GM18873 (cell line): Measurements from ENCODE around the gene CCN6.
"Not testable (repeated sequence)": the region's sequence is repeated elsewhere in the genome, so short reads cannot be mapped to it uniquely, and the experiment has no call there.

Experiments used
- ATAC-seq: cut with Tn5 transposase; IDR thresholded peaks from one replicate; pipeline ENCODE4 v1.9.1; 2021; ENCODE audit warnings: mild to moderate bottlenecking, moderate library complexity, moderate number of reproducible peaks; ENCODE audit not compliant: unreplicated experiment, low FRiP score

Gene CCN6

GRCh38 chr6:112029045-112029822, 24.7 kb upstream of the CCN6 start:
- peak; percentile 67 for ATAC-seq

- no peak for ATAC-seq
These were observed 23.5 kb upstream of the CCN6 start for GRCh38 chr6:112030206-112030960.

DNA sequence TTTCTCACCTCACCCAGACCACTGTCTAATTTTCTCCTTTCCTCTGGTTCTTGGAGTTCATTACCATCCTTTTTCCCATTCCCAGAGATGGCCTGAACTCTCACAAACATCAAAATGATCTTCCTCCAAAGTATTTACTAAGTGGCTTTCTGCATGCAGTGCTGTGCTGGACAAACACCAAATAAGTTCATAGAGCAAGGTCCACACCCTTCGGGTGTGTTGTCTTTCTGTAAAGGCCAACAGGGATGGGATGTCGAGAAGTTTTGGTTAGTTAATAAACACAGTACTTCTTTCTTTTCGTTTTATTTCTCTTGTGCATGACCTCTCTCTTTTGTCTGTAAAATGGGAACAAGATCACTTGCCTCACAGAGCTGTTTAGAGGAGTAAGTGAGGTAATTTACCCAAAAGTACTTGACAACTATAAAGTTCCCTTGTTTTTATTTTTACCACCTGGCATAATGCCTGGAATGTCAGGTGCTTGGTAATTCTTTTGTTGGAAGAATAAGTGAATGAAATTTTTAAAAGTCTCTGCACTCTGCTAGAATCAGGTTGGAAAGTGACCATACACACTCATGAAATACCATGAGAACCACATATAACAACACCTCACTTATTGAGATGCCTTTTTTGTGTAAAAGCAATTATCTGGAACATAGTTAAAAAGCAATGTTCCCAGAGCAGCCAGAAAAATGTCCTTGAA, 22.8 kb upstream of the CCN6 start:
- ATAC-seq = no peak

GRCh38 chr6:112031960-112032359, 21.9 kb upstream of the CCN6 start:
- no peak for ATAC-seq

- no peak for ATAC-seq
These were observed 21.2 kb upstream of the CCN6 start for GRCh38 chr6:112032728-112033127.

DNA sequence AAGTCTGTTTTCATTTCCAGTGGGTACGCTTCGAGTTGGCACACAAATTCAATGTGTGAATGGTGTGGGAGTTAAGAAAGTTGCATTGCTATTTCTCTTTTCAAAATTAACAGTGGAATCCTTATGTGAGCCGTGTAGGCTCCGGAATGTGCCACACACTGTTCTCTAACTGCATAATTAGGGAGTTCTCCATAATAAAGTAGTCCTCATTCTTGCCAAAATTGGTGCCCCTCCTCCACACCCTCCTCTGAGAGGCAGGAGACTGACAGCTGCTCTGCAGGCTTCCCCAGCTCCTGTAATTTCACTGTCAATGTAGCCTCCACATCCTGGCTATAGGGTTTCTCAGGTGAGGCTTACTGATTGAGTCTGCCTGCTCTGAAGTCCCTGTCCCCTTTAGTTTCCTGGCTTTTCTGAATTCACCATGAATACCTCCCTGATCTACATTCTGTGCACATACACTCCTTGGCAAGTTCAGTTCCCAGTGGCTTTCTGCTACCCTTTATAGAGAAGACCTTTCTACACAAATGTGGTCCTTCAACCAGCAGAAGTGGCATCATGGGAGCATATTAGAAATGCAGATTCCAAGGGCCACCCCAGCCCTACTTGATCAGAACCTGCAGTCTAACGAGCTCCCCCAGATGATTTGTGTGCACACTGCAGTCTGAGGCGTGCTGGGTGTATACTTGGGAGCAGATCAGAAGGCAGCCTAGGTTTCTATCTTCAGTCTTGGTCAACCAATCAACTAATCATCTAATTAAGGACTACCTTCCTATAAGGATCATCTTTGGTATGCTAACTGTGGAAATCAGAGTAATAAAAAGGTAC, 19.9 kb upstream of the CCN6 start:
- ATAC-seq = no peak

DNA sequence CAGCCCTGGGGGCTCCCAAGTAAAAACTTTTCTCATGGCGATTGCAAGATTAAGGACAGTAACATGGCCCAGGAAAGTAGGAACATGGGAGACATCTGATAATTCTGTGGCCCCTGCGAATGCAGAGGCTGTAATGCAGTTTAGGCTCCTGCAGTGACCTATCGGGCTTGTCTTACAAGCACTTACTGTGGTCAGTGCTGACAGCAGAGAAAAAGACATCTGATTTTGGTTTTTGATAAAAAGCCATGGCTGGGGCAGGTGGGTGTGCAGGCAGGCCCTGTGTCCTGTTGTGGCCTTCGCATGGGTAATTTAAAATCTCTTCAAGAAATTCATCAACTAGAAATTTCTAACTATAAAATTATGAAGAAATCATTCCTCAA, 19.3 kb upstream of the CCN6 start:
- no peak for ATAC-seq

DNA sequence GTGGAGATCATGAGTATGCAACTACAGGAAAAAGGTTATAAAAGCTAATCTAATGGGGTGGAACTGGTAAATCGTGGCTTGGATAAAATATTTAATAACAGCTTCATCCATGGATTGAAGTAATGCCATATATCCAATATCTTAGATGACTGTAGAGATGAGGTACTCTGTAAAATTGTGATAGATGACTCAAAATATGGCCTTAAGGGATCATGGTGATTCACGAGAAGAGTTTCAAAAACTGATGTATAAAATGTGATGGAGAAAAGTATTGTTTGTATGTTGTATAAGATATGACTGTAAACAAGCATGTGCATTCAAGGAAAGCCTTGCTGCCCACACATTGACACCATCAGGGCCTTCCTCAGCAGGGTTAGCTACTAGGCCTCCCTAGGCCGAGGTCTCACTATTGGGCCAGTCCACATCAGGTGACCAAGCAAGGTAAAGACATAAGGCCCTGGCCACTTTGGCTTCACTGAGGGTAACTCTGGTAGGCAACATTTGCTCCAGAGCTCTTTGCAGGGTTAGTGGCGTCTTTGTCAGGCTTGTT, 17.7 kb upstream of the CCN6 start:
- ATAC-seq = no peak

DNA sequence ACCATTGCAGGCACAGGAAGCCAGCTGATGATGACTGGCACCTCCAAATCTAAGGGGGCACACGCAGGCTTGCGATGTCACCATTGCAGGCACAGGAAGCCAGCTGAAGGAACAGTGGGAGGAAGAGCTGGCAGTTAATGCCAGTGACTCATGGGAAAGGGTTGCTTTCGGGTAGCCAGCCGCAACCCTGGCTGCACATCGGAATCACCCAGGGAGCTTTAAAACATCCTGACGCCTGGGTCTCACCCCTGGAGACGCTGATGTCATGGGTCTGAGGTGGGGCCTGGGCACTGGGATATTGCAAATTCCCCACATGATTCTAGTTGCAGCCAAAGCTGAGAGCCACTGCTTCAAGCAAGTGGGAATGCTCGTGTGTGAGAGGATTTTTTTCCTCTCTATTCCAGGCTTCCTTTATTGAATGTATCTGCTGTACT, 16.1 kb upstream of the CCN6 start:
- ATAC-seq = no peak

DNA sequence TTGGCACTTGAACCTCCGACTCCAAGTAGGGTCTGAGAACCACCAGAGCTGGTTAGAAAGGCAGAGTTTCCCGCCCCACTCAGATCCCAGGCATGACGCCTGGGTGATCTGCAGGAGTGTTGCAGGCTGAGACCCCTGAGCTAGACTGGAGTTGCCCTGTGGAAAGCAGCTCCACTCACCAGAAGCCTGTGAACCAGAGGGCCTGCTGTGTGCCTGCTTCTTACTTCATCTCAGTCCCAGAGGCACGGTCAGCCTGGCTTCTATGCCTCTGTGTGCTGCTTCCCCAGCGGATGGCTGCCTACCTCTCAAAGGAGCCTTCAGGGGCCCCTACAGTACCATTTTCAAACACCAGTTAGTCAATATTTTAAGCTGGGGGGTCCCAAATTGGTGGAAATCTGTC, 15.6 kb upstream of the CCN6 start:
- ATAC-seq = no peak

DNA sequence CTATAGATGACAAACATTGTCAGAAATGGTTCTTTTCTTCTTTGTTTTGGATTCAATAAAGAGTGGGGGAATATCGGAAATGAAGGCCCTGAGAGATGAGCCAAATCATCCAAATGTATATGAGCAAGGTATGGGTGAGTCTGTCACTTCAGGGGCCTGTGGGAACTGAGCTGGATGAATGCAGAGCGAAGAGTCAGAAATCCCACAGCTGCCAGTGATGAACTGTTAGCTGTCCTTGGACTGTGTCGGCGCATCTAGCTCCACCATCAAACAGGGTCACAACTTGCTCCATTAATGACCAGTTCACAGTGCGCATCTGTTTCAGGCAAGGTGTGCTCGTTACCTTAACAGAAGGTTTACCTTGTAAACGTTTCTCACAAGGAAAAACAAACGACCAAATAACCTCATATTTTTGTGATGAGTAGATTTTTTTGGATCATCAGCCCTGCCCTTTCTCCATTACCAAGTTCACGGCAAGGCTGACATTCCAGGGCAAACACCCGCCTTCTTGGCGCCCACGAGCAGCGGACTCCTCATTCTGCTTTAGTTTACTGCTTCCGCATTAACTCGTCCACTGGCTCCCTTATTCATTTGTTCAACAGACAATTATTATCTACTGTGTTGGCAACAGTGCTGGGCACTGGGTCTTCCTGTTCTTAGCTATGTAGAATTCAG, 15.0 kb upstream of the CCN6 start:
- ATAC-seq = no peak

- no peak for ATAC-seq
These were observed 14.5 kb upstream of the CCN6 start for GRCh38 chr6:112039431-112039770.

GRCh38 chr6:112040956-112041355, 12.9 kb upstream of the CCN6 start:
- ATAC-seq = no peak

DNA sequence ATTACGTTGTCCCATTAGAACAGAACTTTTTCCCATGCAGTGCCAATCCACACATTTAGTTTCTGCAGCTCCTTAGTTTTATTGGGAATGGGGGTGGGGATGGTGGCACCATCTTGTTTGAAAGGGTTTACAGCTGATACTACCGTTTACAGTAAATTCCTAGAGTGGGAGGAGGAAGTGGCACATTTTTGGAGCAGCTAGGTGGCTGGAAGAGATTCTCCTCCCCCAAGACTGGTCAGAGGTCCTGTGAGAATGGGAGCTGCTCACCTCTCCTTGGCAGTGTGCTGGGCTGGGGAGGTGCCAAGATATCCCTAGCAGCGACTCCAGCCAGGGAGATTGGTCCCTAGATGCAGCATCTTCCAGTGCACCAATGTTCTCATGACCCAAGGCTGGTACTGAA, 12.4 kb upstream of the CCN6 start:
- ATAC-seq = no peak

- ATAC-seq = peak; percentile 95
These were observed 10.6 kb upstream of the CCN6 start for GRCh38 chr6:112043032-112044007.

GRCh38 chr6:112044196-112044595, 9.7 kb upstream of the CCN6 start:
- no peak for ATAC-seq

- ATAC-seq = no peak
These were observed 9.0 kb upstream of the CCN6 start for GRCh38 chr6:112044856-112045255.

GRCh38 chr6:112047523-112047922, 6.4 kb upstream of the CCN6 start:
- not testable (repeated sequence) for ATAC-seq
